B cell (primary cell): Measurements from ENCODE around the gene MAML3. TPM values are rescaled to one million over a fixed set of nuclear protein-coding genes. Genes with fewer than 3 reads are reported as not detected.

Experiments used
- ATAC-seq: fragments of 200-7000 bp; cut with Tn5 transposase; one replicate; pipeline ENCODE4 v1.10.0; 2021; ENCODE audit warnings: low read depth, mild to moderate bottlenecking, moderate number of reproducible peaks, moderate library complexity
- CTCF ChIA-PET: fragments of 350-600 bp; sonication (Branson Sonifier 250); formaldehyde crosslinking; loops from one replicate; lab custom pipeline; 2021; ENCODE audit warnings: antibody characterized with exemption, inconsistent platforms; lab: Charles Lee
- POLR2A ChIA-PET: fragments of 350-600 bp; sonication (Branson Sonifier 250); formaldehyde crosslinking; loops from one replicate; lab custom pipeline; 2021; ENCODE audit warnings: antibody characterized with exemption; lab: Charles Lee
- DNase-seq: peaks from one replicate; pipeline ENCODE4 v3.0.0; 2013
- H2AFZ ChIP-seq: 2 replicates; pipeline ENCODE4 v1.6.1; 2012; ENCODE audit warnings: mild to moderate bottlenecking, low read depth, low read length; ENCODE audit not compliant: insufficient read depth, poor library complexity, severe bottlenecking
- H3K27ac ChIP-seq, 2 donors: 1 replicate in 1 of 2; 2 replicates in 1 of 2; pipeline ENCODE4 v1.5.1; 2012 to 2013; ENCODE audit warnings: low read length in 2 of 2, mild to moderate bottlenecking in 2 of 2, moderate library complexity in 1 of 2
- H3K27me3 ChIP-seq, 4 experiments: fragments of 200-600 bp in 1 of 4; sonication (generic) in 1 of 4; replicated peaks in 1 of 4; 1 replicate in 2 of 4; 2 replicates in 2 of 4; pipeline versions ENCODE4 v1.6.1 to v1.7.0; 2013 to 2016; ENCODE audit warnings: low read length in 3 of 4, mild to moderate bottlenecking in 2 of 4, mixed read lengths in 1 of 4, moderate library complexity in 1 of 4; ENCODE audit not compliant: insufficient read depth in 4 of 4, control insufficient read depth in 3 of 4; ENCODE audit errors: control extremely low read depth in 1 of 4
- H3K36me3 ChIP-seq, 2 experiments: replicated peaks in 1 of 2; 1 replicate in 1 of 2; 2 replicates in 1 of 2; pipeline versions ENCODE4 v1.6.1 to v1.7.1; 2013; ENCODE audit warnings: low read length in 1 of 2; ENCODE audit not compliant: insufficient read depth in 2 of 2, control insufficient read depth in 1 of 2; ENCODE audit errors: control extremely low read depth in 1 of 2, extremely low read depth in 1 of 2
- H3K4me1 ChIP-seq, 2 donors: fragments of 200-600 bp in 1 of 2; sonication (generic) in 1 of 2; 1 replicate in 1 of 2; 2 replicates in 1 of 2; pipeline versions ENCODE4 v1.5.1 to v1.6.1; 2013 to 2017; ENCODE audit warnings: low read length in 2 of 2; ENCODE audit not compliant: control insufficient read depth in 2 of 2, insufficient read depth in 2 of 2
- H3K4me2 ChIP-seq: replicated peaks from 2 replicates; pipeline ENCODE3; 2012; ENCODE audit warnings: mild to moderate bottlenecking, low read depth, low read length; ENCODE audit not compliant: poor library complexity, severe bottlenecking
- H3K4me3 ChIP-seq, 5 experiments: fragments of 200-600 bp in 1 of 5; sonication (generic) in 1 of 5; 1 replicate in 3 of 5; 2 replicates in 2 of 5; pipeline versions ENCODE4 v1.5.1 to v1.7.0; 2011 to 2016; ENCODE audit warnings: low read length in 4 of 5, mild to moderate bottlenecking in 4 of 5, low read depth in 2 of 5, control low read depth in 1 of 5, moderate library complexity in 1 of 5; ENCODE audit not compliant: insufficient read depth in 1 of 5; ENCODE audit errors: control extremely low read depth in 1 of 5, extremely low read depth in 1 of 5
- H3K79me2 ChIP-seq: fragments of 200-600 bp; sonication (generic); one replicate; pipeline ENCODE4 v1.6.0; 2016; ENCODE audit warnings: low read length; ENCODE audit not compliant: control insufficient read depth, insufficient read depth
- H3K9ac ChIP-seq: fragments of 200-600 bp; sonication (generic); 2 replicates; pipeline ENCODE4 v1.6.1; 2017; ENCODE audit warnings: mild to moderate bottlenecking, low read length, moderate library complexity
- H3K9me3 ChIP-seq, 3 donors: one replicate each; pipeline versions ENCODE4 v1.6.1 to v1.7.1; 2013; ENCODE audit warnings: low read length in 2 of 3; ENCODE audit not compliant: control insufficient read depth in 2 of 3, insufficient read depth in 1 of 3; ENCODE audit errors: control extremely low read depth in 1 of 3
- H4K20me1 ChIP-seq: 2 replicates; pipeline ENCODE4 v1.6.0; 2012; ENCODE audit warnings: mild to moderate bottlenecking, low read length; ENCODE audit not compliant: insufficient read depth, control insufficient read depth, poor library complexity, severe bottlenecking
- H3K27ac Mint-ChIP-seq: one replicate; pipeline ENCODE4 v1.8.0; 2021; ENCODE audit warnings: mixed read lengths
- H3K27me3 Mint-ChIP-seq: one replicate; pipeline ENCODE4 v1.8.0; 2021; ENCODE audit warnings: mixed read lengths
- H3K4me1 Mint-ChIP-seq: one replicate; pipeline ENCODE4 v1.8.0; 2021; ENCODE audit warnings: mixed read lengths
- H3K4me3 Mint-ChIP-seq: one replicate; pipeline ENCODE4 v1.8.0; 2021; ENCODE audit warnings: mixed read lengths
- H3K9me3 Mint-ChIP-seq: one replicate; pipeline ENCODE4 v1.8.0; 2022; ENCODE audit warnings: mixed read lengths; ENCODE audit not compliant: insufficient read depth
- CTCF ChIP-seq: fragments of 200-600 bp; IDR thresholded peaks from one replicate; pipeline ENCODE4 v1.8.0; 2022; ENCODE audit warnings: antibody characterized with exemption, mild to moderate bottlenecking
- EZH2 ChIP-seq: IDR thresholded peaks from 2 replicates; pipeline ENCODE4 v1.6.1; 2012; ENCODE audit warnings: borderline replicate concordance, low read depth, mild to moderate bottlenecking, moderate library complexity, low read length; ENCODE audit not compliant: insufficient read depth, poor library complexity, severe bottlenecking
- whole genome bisulfite sequencing: methylation state at CpG from one replicate; pipeline ENCODE4 v1.1.5; 2013; ENCODE audit warnings: missing lambda C conversion rate; ENCODE audit not compliant: insufficient coverage; 5-methylcytosine and 5-hydroxymethylcytosine counted together
- intact Hi-C: fragments of 100-400 bp; cut with micrococcal nuclease; formaldehyde crosslinking; loops from one replicate; pipeline ENCODE4 v1.10.0; 2022
- polyA plus RNA-seq: library from polyadenylated mRNA; depleted of rRNA; stranded (reverse); fragments of >200 nt; gene quantifications from 2 replicates; pipeline ENCODE4 v1.2.3, GENCODE V29; 2012
- total RNA-seq, 2 donors: library from RNA; stranded (reverse); fragments of 120-200 nt in 1 of 2; gene quantifications; 1 replicate in 1 of 2; 2 replicates in 1 of 2; pipeline versions ENCODE4 v1.2.3 to v1.2.4, GENCODE V29; 2013 to 2022

Gene MAML3
- total and polyA plus RNA-seq, 2 donors (not counting 1 experiment from before 2014, with no cell fraction given), result 0.94 to 5.3 TPM

- Histone ChIP-seq H3K27me3 (peaks cover 0 to 2% (median 0%) of the 10 kb centered on the region in 4 experiments), H2AFZ (no peak overlapping the region), H3K9ac (no peak overlapping the region), H3K36me3 (no peaks in the 10 kb centered on the region), H3K79me2 (no peaks in the 10 kb centered on the region), H3K4me1 (no peaks in the 10 kb centered on the region), H3K4me3 (no peak overlapping the region), H3K4me2 (no peak overlapping the region), H3K9me3 (no peaks in the 10 kb centered on the region), H4K20me1 (no peaks in the 10 kb centered on the region), H3K27ac (no peak overlapping the region)
- Mint-ChIP-seq H3K27ac (no peak overlapping the region), H3K9me3 (no peaks in the 10 kb centered on the region), H3K4me3 (no peak overlapping the region), H3K4me1 (no peaks in the 10 kb centered on the region), H3K27me3 (peaks cover 13% of the 10 kb centered on the region)
- WGBS, result no CpG with 5 or more reads among the region's 1 CpG
- intact Hi-C loops, result no loop called here
- TF ChIP-seq CTCF (no peak), EZH2 (no peak)
- ATAC-seq, result no peak
- POLR2A ChIA-PET, result no interaction called here
- no peak for DNase-seq
- CTCF ChIA-PET, result no interaction called here
Measured at GRCh38 chr4:139744232-139744631, 409.8 kb downstream of the MAML3 start.

DNA sequence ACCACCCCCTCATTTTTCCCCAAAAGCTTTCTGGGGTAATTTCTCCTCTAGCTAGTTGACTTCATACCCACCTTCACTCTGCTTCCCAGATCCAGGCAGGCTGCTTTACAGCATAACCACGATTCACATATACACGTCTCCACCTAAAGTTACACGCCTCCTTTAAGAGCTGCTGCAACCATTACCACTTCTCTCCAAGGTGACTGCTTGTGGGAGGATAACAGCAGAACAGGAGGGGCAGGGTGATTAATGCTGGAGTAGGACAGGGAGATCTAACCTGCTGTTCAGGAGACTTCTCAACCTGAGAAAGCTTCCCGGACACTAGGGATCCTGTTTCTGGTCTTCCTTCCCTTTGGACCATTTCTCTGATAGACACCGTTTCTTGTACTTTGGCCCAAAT is 411.0 kb downstream of the MAML3 start:
- DNase-seq, result no peak
- Histone ChIP-seq H2AFZ (no peak overlapping the region), H3K27ac (no peak overlapping the region), H3K4me2 (no peak overlapping the region), H3K79me2 (no peaks in the 10 kb centered on the region), H3K4me3 (no peak overlapping the region), H3K4me1 (no peaks in the 10 kb centered on the region), H3K9ac (no peak overlapping the region), H4K20me1 (no peaks in the 10 kb centered on the region), H3K36me3 (no peaks in the 10 kb centered on the region), H3K9me3 (no peaks in the 10 kb centered on the region), H3K27me3 (peaks cover 0 to 2% (median 0%) of the 10 kb centered on the region in 4 experiments)
- POLR2A ChIA-PET, result no interaction called here
- 45% methylated on average over 2 of the region's 5 CpGs for WGBS
- CTCF ChIA-PET, result no interaction called here
- Mint-ChIP-seq H3K27me3 (peaks cover 14% of the 10 kb centered on the region), H3K4me3 (no peak overlapping the region), H3K27ac (no peak overlapping the region), H3K4me1 (no peaks in the 10 kb centered on the region), H3K9me3 (no peaks in the 10 kb centered on the region)
- TF ChIP-seq EZH2, result no peak
- TF ChIP-seq CTCF, result no peak
- no peak for ATAC-seq
- intact Hi-C loops, result no loop called here
